Measurements from ENCODE around the gene ARSB. TPM values are rescaled to one million over a fixed set of nuclear protein-coding genes. Genes with fewer than 3 reads are reported as not detected.

ARSB gene
- total and polyA plus RNA-seq, 9 of the 15 experiments (the other 6 are each of a cell fraction or from before 2014, with no cell fraction given) = 0.52 to 4.6 (median 2.4) TPM

DNA sequence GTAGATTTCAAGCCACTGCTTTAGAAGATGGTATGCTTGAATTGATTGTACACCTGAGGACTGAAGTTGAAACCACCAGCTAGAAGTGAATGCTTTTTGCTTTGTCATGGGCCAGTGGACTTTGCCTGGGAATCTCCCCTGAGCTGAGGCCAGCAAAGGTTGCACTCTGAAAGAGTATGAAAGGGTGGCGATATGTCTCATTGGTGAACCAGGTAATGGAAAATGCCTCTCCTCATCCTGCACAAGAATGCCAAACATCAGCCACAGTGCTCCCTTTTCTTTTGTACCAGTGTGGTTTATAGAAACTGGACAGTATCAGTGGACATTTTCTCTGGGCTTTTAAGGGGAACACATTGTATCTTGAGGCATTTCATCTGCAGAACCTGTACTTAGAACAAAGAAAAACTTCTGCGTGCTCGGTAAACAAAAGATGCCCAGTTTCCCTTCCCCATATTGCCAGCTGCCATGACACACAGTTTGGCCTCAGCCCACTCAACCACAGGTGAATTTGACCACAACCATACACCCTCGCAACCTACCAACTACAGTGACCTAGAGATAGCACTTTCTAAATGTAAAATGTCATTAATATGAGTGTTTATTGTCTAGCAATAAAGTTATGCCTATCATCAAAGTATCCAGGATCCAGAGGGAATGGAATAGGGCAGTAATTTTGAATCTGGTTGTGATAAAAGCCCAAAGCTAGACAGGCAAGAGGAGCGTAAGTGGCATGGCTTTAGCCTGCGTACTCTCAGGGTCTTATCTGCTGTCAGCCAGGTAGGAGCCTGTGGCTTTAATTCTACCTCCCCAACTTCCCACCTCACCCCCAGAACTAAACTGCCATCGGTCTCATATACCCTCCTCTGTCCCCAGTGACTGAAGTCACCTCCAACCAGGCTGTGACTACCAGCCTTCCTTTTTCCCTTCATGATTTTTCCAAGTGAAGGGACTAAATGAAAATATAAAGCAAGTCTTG lies 257.0 kb downstream of the ARSB start (continued):
- TF ChIP-seq SMC3 (conservative IDR thresholded peaks at IDR 0.05; ENCODE audit: insufficient read depth, low read depth, low read length) = no peak
- TF ChIP-seq SMARCA4 (IDR thresholded peaks at IDR 0.05) = no peak
- TF ChIP-seq BRF1 (IDR thresholded peaks at IDR 0.05; ENCODE audit: borderline replicate concordance, extremely low read depth, insufficient read length) = no peak

Small RNA genes within 50 kb of the gene (small RNA-seq; reads per million reads assigned to genes)
- gene AC025755.1 = not detected

Other genes with a start within 250 kb of the ARSB start
- not detected in 2 replicates for gene DMGDH, start 84.4 kb upstream of the ARSB start, total RNA-seq (2014; rRNA removed)
- not detected in 2 replicates for gene DMGDH, start 84.4 kb upstream of the ARSB start, total RNA-seq (2014; rRNA removed; fragmentation: Illumina TruSeq; extraction: Trizol)
- 0.38 TPM in 1 of 2 replicates, not detected in the other for gene DMGDH, start 84.4 kb upstream of the ARSB start, total RNA-seq (2015; rRNA removed; fragmentation: Illumina TruSeq; extraction: Trizol)
- gene DMGDH, start 84.4 kb upstream of the ARSB start, total RNA-seq (2021) = 0.51 and 0.58 TPM in 2 replicates
- not detected in 2 replicates for gene DMGDH, start 84.4 kb upstream of the ARSB start, polyA plus RNA-seq (2011; rRNA removed)
- gene DMGDH, start 84.4 kb upstream of the ARSB start, polyA plus RNA-seq (2014; fragmentation: Illumina TruSeq; extraction: Trizol) = not detected in 2 replicates
- under 1 TPM in 1 of 2 experiments, not detected in 1; 0.13 TPM for gene DMGDH, start 84.4 kb upstream of the ARSB start, polyA plus RNA-seq (2014; fragmentation: Nextera tagmentation; extraction: Ambion mirVana)
- gene DMGDH, start 84.4 kb upstream of the ARSB start, polyA plus RNA-seq (2014; rRNA removed) = not detected in 2 replicates
- gene BHMT2, start 84.5 kb upstream of the ARSB start, total RNA-seq (2014; rRNA removed) = not detected in 2 replicates
- not detected in 2 replicates for gene BHMT2, start 84.5 kb upstream of the ARSB start, total RNA-seq (2014; rRNA removed; fragmentation: Illumina TruSeq; extraction: Trizol)
- not detected in 2 replicates for gene BHMT2, start 84.5 kb upstream of the ARSB start, total RNA-seq (2015; rRNA removed; fragmentation: Illumina TruSeq; extraction: Trizol)
- gene BHMT2, start 84.5 kb upstream of the ARSB start, total RNA-seq (2021) = not detected in 2 replicates
- not detected in 2 replicates for gene BHMT2, start 84.5 kb upstream of the ARSB start, polyA plus RNA-seq (2011; rRNA removed)
- not detected in 2 replicates for gene BHMT2, start 84.5 kb upstream of the ARSB start, polyA plus RNA-seq (2014; fragmentation: Illumina TruSeq; extraction: Trizol)
- gene BHMT2, start 84.5 kb upstream of the ARSB start, polyA plus RNA-seq (2014; fragmentation: Nextera tagmentation; extraction: Ambion mirVana) = not detected
- gene BHMT2, start 84.5 kb upstream of the ARSB start, polyA plus RNA-seq (2014; rRNA removed) = not detected in 2 replicates
- gene BHMT, start 126.5 kb upstream of the ARSB start, total RNA-seq (2014; rRNA removed) = not detected in 2 replicates
- not detected in 2 replicates for gene BHMT, start 126.5 kb upstream of the ARSB start, total RNA-seq (2014; rRNA removed; fragmentation: Illumina TruSeq; extraction: Trizol)
- not detected in 2 replicates for gene BHMT, start 126.5 kb upstream of the ARSB start, total RNA-seq (2015; rRNA removed; fragmentation: Illumina TruSeq; extraction: Trizol)
- 0.16 TPM in 1 of 2 replicates, not detected in the other for gene BHMT, start 126.5 kb upstream of the ARSB start, total RNA-seq (2021)
- gene BHMT, start 126.5 kb upstream of the ARSB start, polyA plus RNA-seq (2011; rRNA removed) = not detected in 2 replicates
- gene BHMT, start 126.5 kb upstream of the ARSB start, polyA plus RNA-seq (2014; fragmentation: Illumina TruSeq; extraction: Trizol) = not detected in 2 replicates
- gene BHMT, start 126.5 kb upstream of the ARSB start, polyA plus RNA-seq (2014; fragmentation: Nextera tagmentation; extraction: Ambion mirVana) = not detected
- not detected in 2 replicates for gene BHMT, start 126.5 kb upstream of the ARSB start, polyA plus RNA-seq (2014; rRNA removed)

All from K562 (cell line).